ENCODE measurements around the gene BTBD2. TPM values are rescaled to one million over a fixed set of nuclear protein-coding genes. Genes with fewer than 3 reads are reported as not detected.

BTBD2 gene
- polyA plus RNA-seq, 2 donors, result 40.0 to 48.9 TPM

DNA sequence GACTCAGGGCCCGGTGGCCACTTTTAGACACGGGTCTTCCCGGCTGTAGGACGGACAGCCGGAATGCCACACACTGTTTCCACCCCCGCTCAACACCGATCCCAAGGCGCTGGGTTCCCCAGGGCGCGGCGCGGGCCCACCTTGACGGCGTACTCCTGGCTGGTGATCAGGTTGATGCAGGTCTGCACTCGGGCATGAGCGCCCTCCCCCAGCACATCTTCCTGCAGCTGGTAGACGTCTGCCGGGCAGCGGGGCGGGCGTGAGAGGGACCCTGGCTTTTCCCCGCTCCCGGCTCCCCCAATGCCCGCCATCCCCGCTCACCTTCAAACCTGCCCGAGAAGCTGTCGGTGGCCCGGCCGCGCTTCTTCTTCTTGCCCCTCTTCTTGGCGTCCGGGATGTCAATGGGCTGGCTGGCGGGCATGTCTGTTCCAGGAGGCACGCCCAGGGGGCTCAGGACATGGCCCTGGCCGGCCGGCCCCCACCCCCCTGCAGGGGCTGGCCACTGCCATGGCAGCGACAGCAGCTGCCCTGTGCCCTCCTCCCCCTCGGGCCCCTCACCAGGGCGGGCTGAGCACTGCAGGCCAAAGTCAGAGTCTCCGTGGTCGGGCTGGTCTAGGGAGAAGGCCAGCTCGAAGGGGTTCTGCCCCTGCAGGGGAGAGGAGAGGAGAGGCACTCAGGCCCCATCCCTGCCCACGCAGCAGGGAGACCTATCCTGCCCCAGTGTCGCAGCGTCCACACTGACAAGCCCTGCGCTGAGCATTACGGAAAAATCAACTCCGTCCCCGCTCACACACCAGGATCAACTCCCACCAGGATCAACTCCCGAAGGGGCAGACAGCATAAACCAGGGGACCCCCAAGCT, 30.8 kb upstream of the BTBD2 start:
- Histone ChIP-seq H3K9me3 (ENCODE audit: control insufficient read depth in 2 of 2, insufficient read depth in 1 of 2, low read depth in 1 of 2, low read length in 1 of 2) (no peaks in the 10 kb centered on the region), H3K4me1 (ENCODE audit: control insufficient read depth in 2 of 2, insufficient read depth in 2 of 2, low read length in 1 of 2) (peaks cover 36 to 68% of the 10 kb centered on the region in 2 donors), H3K4me3 (ENCODE audit: low read depth in 1 of 2, low read length in 2 of 2) (peak overlapping the region in 1 of 2 donors; percentile 3), H3K27ac (ENCODE audit: low read depth in 2 of 2, low read length in 1 of 2) (peak overlapping the region; percentile 98), H3K36me3 (ENCODE audit: control insufficient read depth in 2 of 2, insufficient read depth in 2 of 2, low read length in 1 of 2) (peaks cover 3 to 57% of the 10 kb centered on the region in 2 donors), H3K27me3 (ENCODE audit: control insufficient read depth in 1 of 2, insufficient read depth in 2 of 2, low read length in 2 of 2) (no peaks in the 10 kb centered on the region)
- WGBS, 2 donors, result 63 to 65% methylated on average over 47 to 50 of the region's 50 CpGs

DNA sequence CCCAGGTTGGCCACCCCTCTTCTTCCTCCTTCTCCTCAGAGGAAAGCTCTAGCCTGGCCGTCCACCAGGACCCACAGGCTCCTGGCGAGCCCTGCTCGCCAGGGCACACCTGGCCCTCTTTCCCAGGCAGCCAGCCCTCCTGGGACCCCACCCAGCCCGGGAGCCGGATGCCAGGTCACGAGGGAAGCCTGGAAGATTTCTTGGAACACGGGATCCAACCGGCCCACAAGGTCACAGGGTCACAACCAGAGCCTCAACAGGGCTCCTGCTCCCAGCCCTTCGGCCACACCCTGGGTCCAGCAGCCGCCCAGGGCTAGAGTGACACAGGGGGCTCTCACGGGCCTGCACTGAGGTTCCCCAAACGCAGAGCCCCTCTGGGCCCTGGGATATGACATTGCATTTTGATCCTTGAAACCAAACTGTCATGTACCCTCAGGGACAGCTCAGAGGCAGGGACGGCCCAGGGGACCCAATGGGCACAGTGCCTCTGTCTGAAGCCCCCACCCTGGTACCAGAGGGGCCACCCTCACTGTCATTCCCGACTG, 30.1 kb upstream of the BTBD2 start:
- no peaks in the 10 kb centered on the region for H3K27me3 ChIP-seq (ENCODE audit: control insufficient read depth in 1 of 2, insufficient read depth in 2 of 2, low read length in 2 of 2)
- H3K36me3 ChIP-seq (ENCODE audit: control insufficient read depth in 2 of 2, insufficient read depth in 2 of 2, low read length in 1 of 2), result peaks cover 3 to 64% of the 10 kb centered on the region in 2 donors
- peak overlapping the region in 1 of 2 donors; percentile 3 for H3K4me3 ChIP-seq (ENCODE audit: low read depth in 1 of 2, low read length in 2 of 2)
- peaks cover 36 to 74% of the 10 kb centered on the region in 2 donors for H3K4me1 ChIP-seq (ENCODE audit: control insufficient read depth in 2 of 2, insufficient read depth in 2 of 2, low read length in 1 of 2)
- H3K27ac ChIP-seq (ENCODE audit: low read depth in 2 of 2, low read length in 1 of 2), result peak overlapping the region; percentile 98
- no peaks in the 10 kb centered on the region for H3K9me3 ChIP-seq (ENCODE audit: control insufficient read depth in 2 of 2, insufficient read depth in 1 of 2, low read depth in 1 of 2, low read length in 1 of 2)
- WGBS, 2 donors, result 44 to 52% methylated on average over 14 of the region's 14 CpGs

DNA sequence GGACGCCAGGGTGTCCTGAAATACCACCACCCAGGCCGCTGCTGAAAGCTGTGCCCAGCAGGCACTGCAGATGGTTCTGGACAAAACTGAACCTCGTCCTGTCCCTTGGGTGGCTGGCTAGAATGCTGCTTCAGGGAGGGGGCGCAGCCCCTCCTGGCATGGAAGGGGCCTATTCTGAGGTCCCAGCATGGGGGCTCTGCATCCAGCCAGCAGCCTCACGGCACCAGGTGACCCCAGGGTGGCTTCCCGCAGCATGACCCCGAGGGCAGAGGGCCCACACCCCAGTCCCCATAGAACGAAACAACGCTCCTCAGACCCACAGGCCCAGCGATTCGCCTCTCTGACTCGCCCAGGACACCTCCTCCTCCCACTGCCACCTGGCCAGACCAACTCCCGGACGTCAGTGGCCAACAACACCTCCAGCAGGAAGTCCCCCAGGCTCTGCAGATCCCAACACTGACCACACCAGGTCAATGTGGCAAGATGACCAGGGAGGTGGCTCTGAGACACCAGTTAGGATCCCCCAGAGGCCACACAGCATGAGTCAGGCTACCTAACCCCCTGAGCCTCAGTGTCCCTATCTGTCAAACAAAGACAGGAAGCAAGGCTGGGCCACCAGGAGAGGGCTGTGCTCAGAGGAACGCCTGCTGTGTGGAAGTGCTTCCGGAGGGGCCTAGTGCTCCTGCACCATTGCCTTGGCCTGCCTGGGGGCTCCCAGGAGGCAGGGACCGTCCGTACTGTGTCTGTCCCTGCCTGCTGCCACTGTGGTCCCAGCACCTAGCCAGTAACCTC, 29.4 kb upstream of the BTBD2 start:
- Histone ChIP-seq H3K36me3 (ENCODE audit: control insufficient read depth in 2 of 2, insufficient read depth in 2 of 2, low read length in 1 of 2) (peaks cover 3 to 70% of the 10 kb centered on the region in 2 donors), H3K4me1 (ENCODE audit: control insufficient read depth in 2 of 2, insufficient read depth in 2 of 2, low read length in 1 of 2) (peaks cover 36 to 76% of the 10 kb centered on the region in 2 donors), H3K4me3 (ENCODE audit: low read depth in 1 of 2, low read length in 2 of 2) (no peak overlapping the region), H3K27me3 (ENCODE audit: control insufficient read depth in 1 of 2, insufficient read depth in 2 of 2, low read length in 2 of 2) (no peaks in the 10 kb centered on the region), H3K9me3 (ENCODE audit: control insufficient read depth in 2 of 2, insufficient read depth in 1 of 2, low read depth in 1 of 2, low read length in 1 of 2) (no peaks in the 10 kb centered on the region), H3K27ac (ENCODE audit: low read depth in 2 of 2, low read length in 1 of 2) (peak overlapping the region; percentile 98)
- 71 to 72% methylated on average over 18 of the region's 18 CpGs for WGBS, 2 donors

DNA sequence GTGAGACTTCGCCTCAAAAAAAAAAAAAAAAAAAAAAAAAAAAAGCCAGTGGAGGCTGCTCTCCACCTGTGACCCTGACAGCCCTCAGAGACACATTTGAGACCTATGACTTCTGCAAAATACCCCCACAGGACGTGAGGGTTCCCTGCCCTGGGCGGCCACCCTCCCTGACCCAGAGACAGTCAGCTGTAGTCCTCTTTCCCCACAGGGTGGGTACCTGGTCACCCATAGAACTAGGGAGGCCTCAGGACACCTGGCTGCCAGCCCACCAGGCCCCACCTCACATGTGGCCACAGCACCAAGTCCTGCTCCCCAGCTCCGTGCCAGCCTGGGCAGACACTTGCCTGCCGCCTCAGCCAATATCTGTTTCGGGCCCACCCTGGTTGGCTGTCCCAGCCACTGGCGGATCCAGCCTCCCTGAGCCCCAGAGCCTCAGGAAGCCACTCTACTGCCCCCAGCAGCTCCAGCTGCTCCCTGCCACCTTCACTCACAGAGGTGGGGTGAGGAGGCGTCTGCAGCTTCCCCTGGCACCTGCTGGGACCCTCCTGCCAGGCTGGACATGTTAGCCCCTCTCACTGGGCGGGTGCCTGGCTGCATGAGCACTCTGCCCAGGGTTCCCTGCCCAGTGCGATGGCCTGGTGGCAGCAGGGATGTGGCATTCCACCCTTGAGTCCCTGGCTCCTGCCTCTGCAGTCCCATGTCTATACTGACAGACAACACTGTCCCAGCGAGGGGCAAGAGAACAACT, 28.6 kb upstream of the BTBD2 start:
- WGBS, 2 donors, result 77 to 80% methylated on average over 11 of the region's 11 CpGs
- H3K9me3 ChIP-seq (ENCODE audit: control insufficient read depth in 2 of 2, insufficient read depth in 1 of 2, low read depth in 1 of 2, low read length in 1 of 2), result no peaks in the 10 kb centered on the region
- H3K36me3 ChIP-seq (ENCODE audit: control insufficient read depth in 2 of 2, insufficient read depth in 2 of 2, low read length in 1 of 2), result peaks cover 3 to 73% of the 10 kb centered on the region in 2 donors
- H3K27ac ChIP-seq (ENCODE audit: low read depth in 2 of 2, low read length in 1 of 2), result peak overlapping the region; percentile 98
- no peaks in the 10 kb centered on the region for H3K27me3 ChIP-seq (ENCODE audit: control insufficient read depth in 1 of 2, insufficient read depth in 2 of 2, low read length in 2 of 2)
- no peak overlapping the region for H3K4me3 ChIP-seq (ENCODE audit: low read depth in 1 of 2, low read length in 2 of 2)
- H3K4me1 ChIP-seq (ENCODE audit: control insufficient read depth in 2 of 2, insufficient read depth in 2 of 2, low read length in 1 of 2), result peaks cover 34 to 75% of the 10 kb centered on the region in 2 donors

DNA sequence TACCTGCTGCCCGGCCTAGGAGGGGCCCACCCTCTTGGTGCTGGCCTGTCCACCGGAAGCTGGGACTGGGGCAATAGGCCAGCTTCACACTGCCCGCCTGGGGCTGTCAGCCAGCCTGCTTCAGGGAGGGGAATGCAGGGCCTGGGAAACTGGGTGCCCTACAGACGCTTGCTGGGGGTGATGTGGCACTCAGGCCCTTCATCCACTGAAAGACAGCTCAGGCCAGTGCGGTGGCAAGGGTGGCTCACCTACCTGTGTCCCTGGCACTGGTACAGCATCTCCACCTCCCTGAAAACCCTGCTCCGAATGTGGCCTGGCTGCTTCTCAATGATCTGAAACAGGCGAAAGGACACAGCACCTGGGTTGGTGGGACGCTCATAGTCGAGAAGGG, 27.7 kb upstream of the BTBD2 start:
- WGBS, 2 donors, result 52 to 53% methylated on average over 9 of the region's 9 CpGs
- H3K36me3 ChIP-seq (ENCODE audit: control insufficient read depth in 2 of 2, insufficient read depth in 2 of 2, low read length in 1 of 2), result peaks cover 6 to 74% of the 10 kb centered on the region in 2 donors

DNA sequence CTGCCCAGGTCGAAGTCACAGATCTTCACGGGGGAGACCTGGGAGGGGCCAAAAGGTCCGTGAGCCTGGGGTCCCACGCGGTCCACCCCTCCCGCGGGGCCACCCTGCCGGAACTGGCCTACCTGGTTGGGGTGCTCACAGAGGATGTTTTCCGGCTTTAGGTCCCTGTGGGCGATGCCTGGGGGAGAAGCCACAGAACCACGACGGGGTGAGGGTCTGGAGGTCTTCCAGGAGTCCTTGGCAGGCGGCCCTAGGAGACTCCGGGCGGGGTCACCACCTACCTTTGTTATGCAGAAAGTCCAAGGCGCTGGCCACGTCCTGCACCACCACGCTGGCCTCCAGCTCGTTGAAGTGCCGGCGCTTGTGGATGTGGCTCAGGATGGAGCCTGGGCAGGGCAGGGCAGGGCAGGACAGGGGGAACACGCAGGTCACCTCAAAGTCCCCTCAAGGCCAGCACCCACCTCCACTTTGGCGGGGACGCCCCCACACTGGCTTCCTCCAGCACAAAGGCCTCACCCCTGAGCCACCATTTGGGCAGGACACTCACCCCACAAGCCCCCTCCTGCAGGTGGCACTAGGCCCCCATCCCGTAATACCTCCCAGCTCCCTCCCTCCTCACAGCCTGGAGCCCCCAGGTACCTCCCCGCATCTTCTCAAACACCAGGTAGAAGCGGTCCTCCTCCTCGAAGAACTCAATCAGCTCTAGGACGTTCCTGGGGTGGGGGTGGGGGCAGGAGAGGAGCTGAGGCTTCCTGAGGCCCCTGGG, 27.2 kb upstream of the BTBD2 start:
- WGBS, 2 donors, result 20 to 21% methylated on average over 29 of the region's 29 CpGs
- H3K36me3 ChIP-seq (ENCODE audit: control insufficient read depth in 2 of 2, insufficient read depth in 2 of 2, low read length in 1 of 2), result peaks cover 6 to 69% of the 10 kb centered on the region in 2 donors

More for the DNA sequence above, 27.7 kb upstream of the BTBD2 start:
- no peaks in the 10 kb centered on the region for H3K9me3 ChIP-seq (ENCODE audit: control insufficient read depth in 2 of 2, insufficient read depth in 1 of 2, low read depth in 1 of 2, low read length in 1 of 2)
- H3K27ac ChIP-seq (ENCODE audit: low read depth in 2 of 2, low read length in 1 of 2), result peak overlapping the region; percentile 91 to 95
- no peaks in the 10 kb centered on the region for H3K27me3 ChIP-seq (ENCODE audit: control insufficient read depth in 1 of 2, insufficient read depth in 2 of 2, low read length in 2 of 2)
- no peak overlapping the region for H3K4me3 ChIP-seq (ENCODE audit: low read depth in 1 of 2, low read length in 2 of 2)
- peaks cover 27 to 66% of the 10 kb centered on the region in 2 donors for H3K4me1 ChIP-seq (ENCODE audit: control insufficient read depth in 2 of 2, insufficient read depth in 2 of 2, low read length in 1 of 2)

DNA sequence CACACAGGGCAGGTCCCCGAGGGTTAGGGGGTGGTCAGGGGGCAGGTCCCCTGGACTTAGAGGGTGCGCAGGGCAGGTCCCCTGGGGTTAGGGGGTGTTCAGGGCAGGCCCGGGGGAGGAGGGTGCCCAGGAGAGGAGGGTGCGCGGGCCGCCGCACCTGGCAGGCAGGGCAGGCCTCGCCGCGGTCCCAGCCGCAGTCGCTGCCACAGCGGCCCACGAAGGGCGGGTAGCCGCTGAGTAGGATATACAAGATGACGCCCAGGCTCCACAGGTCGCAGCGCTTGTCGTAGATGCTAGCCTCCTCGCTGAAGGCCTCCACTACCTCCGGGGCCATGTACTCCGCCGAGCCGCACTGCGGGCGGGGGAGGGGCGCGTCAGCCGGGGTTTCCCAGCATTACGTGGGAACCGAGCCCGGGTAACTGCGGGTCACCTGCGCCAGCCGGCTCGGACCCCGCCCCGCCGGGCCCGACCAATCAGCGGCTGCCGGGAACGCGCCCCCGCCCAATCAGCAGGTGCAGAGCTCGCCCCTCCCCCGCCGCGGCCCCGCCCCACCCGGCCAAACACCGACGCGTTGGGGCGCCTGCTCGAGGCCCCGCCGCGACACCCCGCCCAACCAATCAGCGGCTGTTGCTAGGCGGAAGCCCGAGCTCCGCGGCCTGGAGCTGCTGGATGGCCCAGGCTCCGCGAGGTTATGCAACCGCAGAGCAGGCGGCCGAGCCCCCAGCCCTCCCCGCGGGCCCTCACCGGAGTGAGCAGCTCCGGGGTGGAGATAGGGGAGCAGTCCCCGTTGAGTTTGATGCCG, 26.4 kb upstream of the BTBD2 start:
- Histone ChIP-seq H3K9me3 (ENCODE audit: control insufficient read depth in 2 of 2, insufficient read depth in 1 of 2, low read depth in 1 of 2, low read length in 1 of 2) (no peaks in the 10 kb centered on the region), H3K36me3 (ENCODE audit: control insufficient read depth in 2 of 2, insufficient read depth in 2 of 2, low read length in 1 of 2) (peaks cover 6 to 65% of the 10 kb centered on the region in 2 donors), H3K27ac (ENCODE audit: low read depth in 2 of 2, low read length in 1 of 2) (peak overlapping the region; percentile 95 to 97), H3K27me3 (ENCODE audit: control insufficient read depth in 1 of 2, insufficient read depth in 2 of 2, low read length in 2 of 2) (no peaks in the 10 kb centered on the region), H3K4me1 (ENCODE audit: control insufficient read depth in 2 of 2, insufficient read depth in 2 of 2, low read length in 1 of 2) (peaks cover 19 to 53% of the 10 kb centered on the region in 2 donors), H3K4me3 (ENCODE audit: low read depth in 1 of 2, low read length in 2 of 2) (peak overlapping the region in 1 of 2 donors; percentile 35)
- 4 to 10% methylated on average over 70 to 77 of the region's 77 CpGs for whole genome bisulfite sequencing, 2 donors

More for the DNA sequence above, 27.2 kb upstream of the BTBD2 start:
- Histone ChIP-seq H3K9me3 (ENCODE audit: control insufficient read depth in 2 of 2, insufficient read depth in 1 of 2, low read depth in 1 of 2, low read length in 1 of 2) (no peaks in the 10 kb centered on the region), H3K27me3 (ENCODE audit: control insufficient read depth in 1 of 2, insufficient read depth in 2 of 2, low read length in 2 of 2) (no peaks in the 10 kb centered on the region), H3K4me1 (ENCODE audit: control insufficient read depth in 2 of 2, insufficient read depth in 2 of 2, low read length in 1 of 2) (peaks cover 26 to 61% of the 10 kb centered on the region in 2 donors), H3K4me3 (ENCODE audit: low read depth in 1 of 2, low read length in 2 of 2) (no peak overlapping the region), H3K27ac (ENCODE audit: low read depth in 2 of 2, low read length in 1 of 2) (peak overlapping the region; percentile 91 to 95)

DNA sequence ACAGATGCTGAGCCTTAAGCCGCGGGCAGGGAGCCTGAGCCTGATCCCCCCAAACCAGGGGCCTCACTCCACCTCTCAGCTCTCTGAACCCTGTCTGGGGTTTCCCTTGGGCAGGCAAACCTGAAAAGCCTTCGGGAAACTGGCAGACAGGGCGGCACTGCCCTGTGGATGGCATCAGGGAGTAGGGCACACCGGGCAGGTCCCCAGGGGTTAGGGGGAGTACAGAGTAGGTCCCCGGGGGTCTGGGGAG, 25.8 kb upstream of the BTBD2 start:
- peak overlapping the region; percentile 95 to 97 for H3K27ac ChIP-seq (ENCODE audit: low read depth in 2 of 2, low read length in 1 of 2)
- H3K36me3 ChIP-seq (ENCODE audit: control insufficient read depth in 2 of 2, insufficient read depth in 2 of 2, low read length in 1 of 2), result peaks cover 6 to 60% of the 10 kb centered on the region in 2 donors
- WGBS, 2 donors, result 45 to 56% methylated on average over 6 of the region's 6 CpGs
- H3K4me1 ChIP-seq (ENCODE audit: control insufficient read depth in 2 of 2, insufficient read depth in 2 of 2, low read length in 1 of 2), result peaks cover 17 to 48% of the 10 kb centered on the region in 2 donors
- H3K9me3 ChIP-seq (ENCODE audit: control insufficient read depth in 2 of 2, insufficient read depth in 1 of 2, low read depth in 1 of 2, low read length in 1 of 2), result no peaks in the 10 kb centered on the region
- H3K4me3 ChIP-seq (ENCODE audit: low read depth in 1 of 2, low read length in 2 of 2), result no peak overlapping the region
- no peaks in the 10 kb centered on the region for H3K27me3 ChIP-seq (ENCODE audit: control insufficient read depth in 1 of 2, insufficient read depth in 2 of 2, low read length in 2 of 2)

All from esophagus (tissue), 2 donors.